ENCODE results near the gene TMEM238L. TPM values are rescaled to one million over a fixed set of nuclear protein-coding genes. Genes with fewer than 3 reads are reported as not detected.

The TMEM238L gene
- total RNA-seq, 4 donors from 2014 or later: 2.0 to 8.9 TPM; not detected in 2

- Histone ChIP-seq H3K9me3 (no peaks in the 10 kb centered on the region), H3K4me3 (no peak overlapping the region), H3K27ac (no peak overlapping the region), H3K4me1 (peaks cover 5% of the 10 kb centered on the region), H3K27me3 (no peaks in the 10 kb centered on the region), H3K36me3 (no peaks in the 10 kb centered on the region)
- 50% methylated on average over 1 of the region's 1 CpG for WGBS
- DNase-seq (ENCODE audit: low spot score in 2 of 2): no peak
- TF ChIP-seq POLR2AphosphoS5 (IDR thresholded peaks at IDR 0.05) (no peak), POLR2A (IDR thresholded peaks at IDR 0.05) (no peak), EP300 (IDR thresholded peaks at IDR 0.05) (no peak), CTCF (IDR thresholded peaks at IDR 0.05) (no peak)
Observed at GRCh38 chr17:10814075-10814474, 10.2 kb upstream of the TMEM238L start.

GRCh38 chr17:10812674-10813073 is 8.8 kb upstream of the TMEM238L start:
- no peak overlapping the region for H3K27ac ChIP-seq
- no peaks in the 10 kb centered on the region for H3K9me3 ChIP-seq
- H3K4me3 ChIP-seq: no peak overlapping the region
- 30% methylated on average over 5 of the region's 5 CpGs for WGBS
- H3K36me3 ChIP-seq: no peaks in the 10 kb centered on the region
- no peak for DNase-seq (ENCODE audit: low spot score in 2 of 2)
- no peaks in the 10 kb centered on the region for H3K27me3 ChIP-seq
- H3K4me1 ChIP-seq: peaks cover 5% of the 10 kb centered on the region
- TF ChIP-seq POLR2A (IDR thresholded peaks at IDR 0.05) (no peak), POLR2AphosphoS5 (IDR thresholded peaks at IDR 0.05) (no peak)

- 98% methylated on average over 4 of the region's 4 CpGs for WGBS
- Histone ChIP-seq H3K27ac (no peak overlapping the region), H3K36me3 (no peaks in the 10 kb centered on the region), H3K4me1 (no peaks in the 10 kb centered on the region), H3K27me3 (no peaks in the 10 kb centered on the region), H3K4me3 (no peak overlapping the region), H3K9me3 (no peaks in the 10 kb centered on the region)
- no peak for DNase-seq (ENCODE audit: low spot score in 2 of 2)
- no peak for TF ChIP-seq POLR2AphosphoS5 (IDR thresholded peaks at IDR 0.05)
- no peak for TF ChIP-seq POLR2A (IDR thresholded peaks at IDR 0.05)
- no peak for TF ChIP-seq EP300 (IDR thresholded peaks at IDR 0.05)
- no peak for TF ChIP-seq CTCF (IDR thresholded peaks at IDR 0.05)
Observed at GRCh38 chr17:10809605-10810004, 5.7 kb upstream of the TMEM238L start.

- Histone ChIP-seq H3K4me1 (peaks cover 10% of the 10 kb centered on the region), H3K27me3 (no peaks in the 10 kb centered on the region), H3K36me3 (no peaks in the 10 kb centered on the region), H3K4me3 (no peak overlapping the region), H3K9me3 (no peaks in the 10 kb centered on the region), H3K27ac (no peak overlapping the region)
- no peak for DNase-seq (ENCODE audit: low spot score in 2 of 2)
- TF ChIP-seq EP300 (IDR thresholded peaks at IDR 0.05) (no peak), POLR2A (IDR thresholded peaks at IDR 0.05) (no peak), POLR2AphosphoS5 (IDR thresholded peaks at IDR 0.05) (no peak), CTCF (IDR thresholded peaks at IDR 0.05) (no peak)
- 76% methylated on average over 7 of the region's 7 CpGs for WGBS
Observed at GRCh38 chr17:10807704-10808128, 3.8 kb upstream of the TMEM238L start.

GRCh38 chr17:10806545-10807262 is 2.8 kb upstream of the TMEM238L start:
- TF ChIP-seq POLR2AphosphoS5 (IDR thresholded peaks at IDR 0.05) (no peak), EP300 (IDR thresholded peaks at IDR 0.05) (no peak), CTCF (IDR thresholded peaks at IDR 0.05) (no peak), POLR2A (IDR thresholded peaks at IDR 0.05) (no peak)
- no peak overlapping the region for H3K4me3 ChIP-seq
- peaks cover 10% of the 10 kb centered on the region for H3K4me1 ChIP-seq
- no peaks in the 10 kb centered on the region for H3K27me3 ChIP-seq
- WGBS: 75% methylated on average over 9 of the region's 9 CpGs
- H3K36me3 ChIP-seq: no peaks in the 10 kb centered on the region
- H3K9me3 ChIP-seq: no peaks in the 10 kb centered on the region
- H3K27ac ChIP-seq: no peak overlapping the region
- DNase-seq (ENCODE audit: low spot score in 2 of 2): no peak
